Measurements from ENCODE around the gene PLEKHJ1.

The PLEKHJ1 gene

DNA sequence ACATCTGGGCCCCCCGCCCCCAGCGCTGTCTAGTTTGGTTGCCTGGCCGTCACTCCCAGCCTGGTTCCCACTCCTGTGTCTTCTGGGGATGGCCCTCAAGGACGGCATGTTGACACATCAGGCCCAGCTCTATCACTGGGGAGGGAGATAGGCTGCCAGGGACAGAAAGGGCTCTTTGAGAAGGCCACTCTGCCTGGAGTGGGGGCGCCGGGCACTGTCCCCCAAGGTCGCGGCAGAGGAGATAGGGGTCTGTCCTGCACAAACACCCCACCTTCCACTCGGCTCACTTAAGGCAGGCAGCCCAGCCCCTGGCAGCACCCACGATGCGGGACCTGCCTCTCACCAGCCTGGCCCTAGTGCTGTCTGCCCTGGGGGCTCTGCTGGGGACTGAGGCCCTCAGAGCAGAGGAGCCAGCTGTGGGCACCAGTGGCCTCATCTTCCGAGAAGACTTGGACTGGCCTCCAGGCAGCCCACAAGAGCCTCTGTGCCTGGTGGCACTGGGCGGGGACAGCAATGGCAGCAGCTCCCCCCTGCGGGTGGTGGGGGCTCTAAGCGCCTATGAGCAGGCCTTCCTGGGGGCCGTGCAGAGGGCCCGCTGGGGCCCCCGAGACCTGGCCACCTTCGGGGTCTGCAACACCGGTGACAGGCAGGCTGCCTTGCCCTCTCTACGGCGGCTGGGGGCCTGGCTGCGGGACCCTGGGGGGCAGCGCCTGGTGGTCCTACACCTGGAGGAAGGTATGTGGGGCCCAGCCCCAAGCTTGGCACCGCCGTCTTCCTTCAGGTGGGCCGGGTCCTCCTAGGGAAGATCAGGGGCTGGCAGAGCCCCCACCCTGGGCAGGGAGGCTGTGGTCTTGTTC is 13.1 kb upstream of the PLEKHJ1 start, which contains the start of gene AMH:
TSS of gene AMH (plus strand) at position 314 of the 857 bp plus-strand sequence. CDS start at position 324, 10 bp downstream.
- DNase-seq (ENCODE audit: low spot score), result no peak

DNA sequence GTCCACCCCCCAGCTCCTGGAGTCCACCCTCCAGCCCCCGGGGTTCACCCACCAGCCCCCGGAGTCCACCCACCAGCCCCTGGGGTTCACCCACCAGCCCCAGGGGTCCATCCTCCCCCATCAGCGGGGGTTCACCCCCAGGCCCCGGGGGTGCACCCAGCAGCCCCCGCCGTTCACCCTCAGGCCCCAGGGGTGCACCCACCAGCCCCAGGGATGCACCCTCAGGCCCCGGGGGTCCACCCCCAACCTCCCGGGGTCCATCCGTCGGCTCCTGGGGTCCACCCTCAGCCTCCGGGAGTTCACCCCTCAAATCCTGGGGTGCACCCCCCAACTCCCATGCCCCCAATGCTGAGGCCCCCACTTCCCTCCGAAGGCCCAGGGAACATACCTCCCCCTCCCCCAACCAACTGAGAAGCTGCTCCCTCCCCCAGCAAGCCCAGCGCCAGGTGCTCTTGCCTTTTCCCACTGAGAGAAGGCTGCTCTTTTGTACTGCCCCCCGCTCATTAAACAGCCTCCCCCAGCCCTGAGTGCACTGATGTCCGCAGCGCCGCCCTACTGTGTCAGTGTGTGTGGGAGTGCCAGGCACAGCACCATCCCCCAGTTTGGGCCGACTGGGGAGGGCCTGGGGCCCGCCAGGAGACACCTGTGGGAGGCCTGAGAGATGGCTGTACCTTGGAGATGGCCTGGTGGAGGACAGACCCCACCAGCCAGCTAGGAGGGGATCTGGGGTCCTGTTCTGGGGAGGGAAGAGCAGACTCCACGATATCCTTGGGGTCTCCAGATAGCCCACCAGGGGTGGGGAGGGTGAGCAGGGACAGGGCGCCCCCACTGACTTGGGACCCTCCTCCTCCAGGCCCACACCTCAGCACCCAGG is 12.2 kb upstream of the PLEKHJ1 start:
- no peak for DNase-seq (ENCODE audit: low spot score)

DNA sequence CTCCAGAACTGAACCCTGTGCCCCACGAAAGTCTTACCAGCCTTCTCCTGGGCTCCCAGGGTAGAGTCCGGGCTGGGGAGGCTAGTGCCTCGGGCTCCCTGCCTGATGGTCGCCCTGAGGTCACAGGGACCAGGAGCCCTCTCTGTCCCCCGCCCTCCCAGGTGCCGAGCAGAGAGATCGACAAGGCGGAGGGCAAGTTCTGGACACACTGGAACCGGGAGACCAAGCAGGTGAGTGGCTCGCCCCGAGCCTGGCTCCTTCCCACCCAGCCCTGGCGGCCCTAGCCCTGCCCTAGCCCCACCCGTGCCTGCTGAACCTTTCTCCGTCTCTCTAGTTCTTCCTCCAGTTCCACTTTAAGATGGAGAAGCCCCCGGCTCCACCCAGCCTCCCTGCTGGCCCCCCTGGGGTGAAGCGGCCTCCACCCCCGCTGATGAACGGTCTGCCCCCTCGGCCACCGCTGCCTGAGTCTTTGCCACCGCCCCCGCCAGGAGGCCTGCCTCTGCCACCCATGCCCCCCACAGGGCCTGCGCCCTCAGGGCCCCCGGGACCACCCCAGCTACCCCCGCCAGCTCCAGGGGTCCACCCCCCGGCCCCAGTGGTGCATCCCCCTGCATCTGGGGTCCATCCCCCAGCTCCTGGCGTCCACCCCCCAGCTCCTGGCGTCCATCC is 11.4 kb upstream of the PLEKHJ1 start:
- no peak for DNase-seq (ENCODE audit: low spot score)

DNA sequence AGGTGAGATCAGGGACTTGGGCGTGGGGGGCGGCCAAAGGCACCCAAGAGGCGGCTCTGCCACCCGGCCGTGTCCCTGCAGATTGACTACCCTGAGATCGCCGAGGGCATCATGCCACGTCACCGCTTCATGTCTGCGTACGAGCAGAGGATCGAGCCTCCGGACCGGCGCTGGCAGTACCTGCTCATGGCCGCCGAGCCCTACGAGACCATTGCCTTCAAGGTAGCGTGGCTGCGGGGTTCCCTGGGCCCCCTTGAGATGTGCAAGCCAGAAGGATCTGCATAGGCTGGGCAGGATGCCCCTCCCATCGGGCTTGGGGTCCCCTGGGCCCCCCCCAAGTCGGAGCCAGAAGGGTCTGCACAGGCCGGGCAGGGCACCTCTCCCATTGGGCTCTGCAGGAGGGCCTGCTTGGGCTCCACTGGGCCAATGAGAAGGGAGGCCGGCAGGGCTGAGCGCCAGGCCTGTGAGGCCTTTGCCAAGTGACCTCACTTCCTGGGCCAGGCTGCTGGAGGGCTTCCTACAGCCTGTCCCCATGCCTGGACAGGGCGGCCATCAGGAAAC is 10.8 kb upstream of the PLEKHJ1 start:
- peak; percentile 58 for DNase-seq (ENCODE audit: low spot score)

DNA sequence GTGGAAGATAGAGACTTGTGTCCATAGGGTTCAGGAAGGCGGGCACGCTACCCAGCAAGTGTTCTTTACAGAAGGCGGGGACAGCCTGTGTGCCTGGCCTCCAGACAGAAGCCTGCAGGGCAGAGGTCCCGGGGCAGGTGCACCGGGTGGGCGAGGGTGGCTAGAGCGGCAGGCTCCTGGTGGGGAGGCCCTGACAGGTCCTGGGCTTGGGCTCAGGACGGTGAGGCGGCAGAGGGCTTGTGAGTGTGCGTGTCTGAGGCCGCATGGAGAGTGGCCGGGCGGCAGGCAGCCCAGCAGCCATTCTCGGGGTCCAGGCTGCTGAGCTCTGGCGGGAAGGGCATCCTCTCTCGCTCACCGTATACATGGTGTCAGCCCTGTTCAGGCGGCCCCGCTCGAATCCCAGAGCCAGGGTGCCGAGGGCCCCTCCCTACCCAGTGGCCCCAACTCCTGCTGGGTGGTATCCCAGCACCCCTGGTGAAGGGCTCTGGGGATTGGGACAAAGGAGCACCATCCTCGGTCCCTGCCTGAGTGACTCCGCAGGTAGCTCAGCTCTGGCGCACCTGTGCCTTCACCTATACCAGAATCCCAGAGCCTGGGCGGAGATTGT is 10.0 kb upstream of the PLEKHJ1 start:
- DNase-seq (ENCODE audit: low spot score), result no peak

DNA sequence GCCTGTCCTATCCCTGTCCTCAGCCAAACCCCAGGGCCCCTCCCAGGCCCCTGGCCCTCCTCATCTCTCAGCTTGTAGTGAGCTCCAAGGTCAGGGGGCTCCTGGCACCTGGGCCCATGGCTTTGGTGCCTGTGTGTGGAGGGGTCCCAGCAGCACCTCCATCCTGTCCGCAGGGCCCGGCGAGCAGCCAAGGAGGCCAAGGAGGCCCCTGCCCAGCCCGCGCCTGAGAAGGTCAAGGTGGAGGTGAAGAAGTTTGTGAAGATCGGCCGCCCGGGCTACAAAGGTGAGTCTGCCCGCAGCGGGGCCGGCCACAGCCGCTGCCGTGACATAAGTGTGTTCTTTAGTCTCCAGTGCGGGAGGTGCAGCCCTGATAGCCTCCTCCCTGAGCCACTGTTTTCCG is 9.1 kb upstream of the PLEKHJ1 start:
- no peak for DNase-seq (ENCODE audit: low spot score)

DNA sequence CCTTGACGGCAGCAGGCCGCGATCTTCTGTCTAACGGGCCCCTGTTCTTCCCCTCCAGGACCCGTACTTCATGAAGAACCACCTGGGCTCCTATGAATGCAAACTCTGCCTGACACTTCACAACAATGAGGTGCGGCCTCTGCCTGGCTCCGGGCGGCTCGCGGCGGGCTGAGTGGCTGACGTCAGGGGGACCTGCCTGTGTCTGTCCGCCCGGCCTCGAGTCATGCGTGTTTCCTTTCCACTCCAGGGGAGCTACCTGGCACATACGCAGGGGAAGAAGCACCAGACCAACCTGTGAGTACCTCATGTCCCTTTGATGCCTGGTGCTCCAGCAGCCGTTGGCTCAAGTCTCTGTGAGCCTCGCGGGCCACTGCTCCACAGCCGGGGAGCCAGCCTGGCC is 8.4 kb upstream of the PLEKHJ1 start:
- no peak for DNase-seq (ENCODE audit: low spot score)

DNA sequence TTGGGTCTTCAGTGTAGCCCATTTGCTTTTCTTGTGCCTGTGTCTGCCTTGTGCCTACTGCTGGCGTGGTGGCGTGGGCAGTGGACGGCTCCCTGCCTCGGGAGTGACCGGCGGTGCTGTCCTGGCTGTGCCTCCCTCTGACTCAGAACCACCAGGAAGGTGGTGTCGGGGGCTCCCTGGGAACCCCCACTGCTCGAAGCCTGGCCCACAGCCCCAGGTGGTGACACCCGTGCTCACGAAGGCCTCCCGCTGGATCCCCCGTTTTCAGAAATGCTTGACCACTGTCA is 7.9 kb upstream of the PLEKHJ1 start:
- no peak for DNase-seq (ENCODE audit: low spot score)

DNA sequence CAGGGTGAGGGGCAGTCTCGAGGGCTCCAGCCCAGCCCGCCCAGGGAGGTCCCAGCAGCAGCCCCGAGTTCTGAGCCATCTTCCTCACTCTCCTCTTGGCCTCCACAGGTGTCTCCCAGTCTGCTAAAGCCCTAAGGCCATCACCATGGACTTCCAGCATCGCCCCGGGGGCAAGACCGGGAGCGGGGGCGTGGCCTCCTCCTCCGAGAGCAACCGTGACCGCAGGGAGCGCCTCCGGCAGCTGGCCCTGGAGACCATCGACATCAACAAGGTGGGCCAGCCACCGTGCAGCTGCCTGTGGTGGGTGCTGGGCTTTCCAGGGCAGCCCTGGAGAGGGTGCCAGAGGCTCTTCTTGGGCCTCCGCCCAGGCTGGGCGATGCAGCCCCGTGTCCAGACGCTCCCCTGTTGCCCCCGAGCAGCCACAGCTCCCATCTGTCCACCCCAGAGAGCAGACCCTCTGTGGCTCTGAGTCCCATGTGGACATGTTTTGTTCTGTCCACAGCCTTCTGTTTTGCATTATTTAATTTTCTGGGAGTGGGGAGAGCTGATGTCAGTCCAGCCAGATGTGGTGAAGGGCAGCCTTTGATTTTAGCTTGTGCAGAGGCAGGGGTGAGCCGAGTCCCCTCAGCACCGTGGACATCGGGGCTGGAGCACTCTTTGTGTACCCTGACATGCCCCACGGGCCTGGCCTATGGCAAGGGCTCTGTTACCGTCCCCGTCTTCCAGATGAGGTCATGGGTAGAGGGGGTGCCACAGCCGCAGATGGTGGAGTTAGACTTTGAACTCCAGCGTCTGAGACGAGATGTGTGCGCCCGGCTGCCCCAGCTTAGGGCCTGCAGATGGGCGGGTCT is 7.4 kb upstream of the PLEKHJ1 start:
- DNase-seq (ENCODE audit: low spot score), result no peak

DNA sequence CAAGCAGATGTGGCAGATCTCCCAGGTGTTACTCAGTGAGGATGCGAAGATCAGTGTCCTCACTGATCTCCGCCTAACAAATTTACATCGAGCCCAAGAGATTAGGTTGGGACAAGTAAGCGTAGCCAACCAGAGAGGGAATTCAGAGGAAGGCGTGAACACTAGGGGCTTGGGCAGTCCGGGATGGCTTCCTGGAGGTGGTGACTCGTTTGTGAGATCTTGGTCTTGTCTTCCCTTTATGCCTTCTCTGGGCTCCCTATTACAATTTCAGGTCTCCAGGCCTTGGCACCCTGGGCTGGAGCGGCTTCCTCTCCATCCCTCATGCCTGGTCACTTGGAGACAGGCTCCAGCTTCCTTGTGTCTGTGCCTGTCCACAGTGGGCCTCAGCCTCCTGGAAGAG is 6.7 kb upstream of the PLEKHJ1 start:
- no peak for DNase-seq (ENCODE audit: low spot score)

DNA sequence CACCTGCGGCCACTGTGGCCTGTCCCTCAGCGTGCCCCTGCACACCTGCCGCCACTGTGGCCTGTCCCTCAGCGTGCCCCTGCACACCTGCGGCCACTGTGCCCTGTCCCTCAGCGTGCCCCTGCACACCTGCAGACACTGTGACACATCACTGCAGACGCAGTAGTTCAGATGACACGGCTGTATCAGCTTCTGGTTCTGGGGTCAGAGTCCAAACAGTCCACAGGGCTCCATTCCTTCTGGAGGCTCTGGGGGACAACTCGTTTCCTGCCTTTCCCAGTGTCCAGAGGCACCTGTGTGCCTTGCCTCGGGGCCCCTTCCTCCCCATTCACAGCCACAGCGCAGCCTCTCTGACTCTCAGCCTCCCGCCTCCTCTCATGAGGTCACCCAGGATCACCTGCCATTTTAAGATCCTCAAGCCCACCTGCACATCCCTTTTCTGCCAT is 6.0 kb upstream of the PLEKHJ1 start:
- no peak for DNase-seq (ENCODE audit: low spot score)

DNA sequence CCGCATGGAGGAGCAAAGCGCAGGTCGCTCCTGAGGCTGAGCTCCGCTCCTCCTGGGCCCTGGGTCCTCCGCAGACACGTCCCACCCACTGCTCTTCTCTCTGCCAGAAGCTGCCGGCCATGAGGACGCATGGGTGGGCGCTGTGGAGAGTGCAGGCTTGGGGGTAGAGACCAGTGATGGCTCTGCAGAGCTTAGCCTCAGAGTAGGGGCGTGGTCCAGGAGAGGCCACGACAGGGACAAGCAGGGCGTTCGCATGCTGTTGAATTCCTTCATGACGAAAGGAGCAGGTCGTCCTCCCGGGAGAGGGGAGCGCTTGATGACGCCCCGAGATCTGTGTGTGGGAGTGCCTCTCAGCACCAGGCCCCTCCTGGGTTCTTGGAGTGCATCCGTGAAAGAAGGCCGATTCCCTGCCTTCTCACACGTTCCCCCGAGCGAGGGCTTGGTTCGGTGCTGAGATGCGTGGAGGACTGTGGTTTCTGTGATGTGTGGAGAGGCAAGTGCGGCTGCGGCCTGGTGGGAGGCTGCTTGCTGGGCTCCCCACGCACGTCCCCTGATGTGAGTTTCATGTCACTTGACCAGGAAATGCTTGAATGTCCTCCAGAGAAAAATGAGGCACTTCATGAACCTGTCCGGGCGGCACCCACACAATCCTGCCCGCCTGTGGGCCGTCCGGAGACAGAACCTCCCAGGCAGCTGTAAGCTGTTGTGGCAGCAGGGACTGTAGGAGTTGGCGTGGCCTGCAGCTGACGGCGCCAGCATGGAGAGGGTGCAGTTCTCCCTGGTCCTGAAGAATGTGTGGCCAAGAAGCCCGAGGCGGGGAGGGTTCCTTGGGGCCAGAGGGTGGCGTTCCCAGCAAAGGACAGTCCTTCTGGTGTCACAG is 5.0 kb upstream of the PLEKHJ1 start:
- peak; percentile 59 for DNase-seq (ENCODE audit: low spot score)

DNA sequence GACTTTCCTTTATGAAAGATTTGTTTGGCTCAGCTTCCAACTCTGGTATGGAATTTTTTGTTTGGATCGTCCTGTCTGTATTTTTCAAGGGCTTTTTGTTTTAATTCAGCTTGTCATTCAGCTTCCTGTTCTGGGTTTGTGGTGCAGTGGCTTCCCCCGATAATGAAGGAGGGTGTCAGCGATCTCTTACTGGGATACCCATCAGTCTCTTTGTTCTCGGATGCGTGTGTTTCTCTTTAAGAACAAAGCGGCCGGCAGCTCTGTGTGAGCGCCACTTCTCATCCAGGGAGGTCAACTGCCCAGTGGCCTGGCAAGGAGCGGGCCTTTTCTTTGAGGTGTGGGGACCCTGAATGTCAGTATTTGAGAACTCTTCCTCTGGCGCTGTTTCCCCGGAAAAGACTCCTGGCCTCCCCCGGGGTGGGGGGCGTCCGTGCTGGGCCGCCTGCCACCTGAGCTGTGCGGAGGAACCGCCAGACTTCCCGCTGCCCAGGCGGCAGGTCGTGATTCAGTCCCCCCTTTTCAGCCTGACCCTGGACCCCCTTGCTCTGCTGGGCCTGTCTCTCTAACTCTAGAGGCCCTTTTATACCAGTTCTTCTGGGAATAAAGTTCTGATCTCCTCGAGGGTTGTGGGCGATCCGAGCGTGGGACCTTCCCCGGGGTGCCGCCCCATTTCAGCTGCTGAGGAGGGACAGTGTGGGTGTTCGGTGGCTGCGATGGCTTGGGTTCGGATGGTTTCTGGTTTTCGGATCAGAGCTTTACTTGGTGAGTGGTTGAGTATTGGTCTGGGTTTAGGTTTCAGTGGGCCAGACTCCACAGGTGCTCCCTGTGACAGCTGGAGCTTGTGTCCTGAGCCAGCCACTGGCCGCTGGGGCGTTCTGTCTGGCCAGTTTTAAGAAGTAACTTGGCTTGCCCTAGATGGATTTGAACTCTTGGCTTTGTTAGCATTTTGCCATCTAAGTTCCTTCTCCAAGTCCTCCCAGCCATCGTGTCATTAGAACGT is 3.9 kb upstream of the PLEKHJ1 start:
- DNase-seq (ENCODE audit: low spot score), result no peak

DNA sequence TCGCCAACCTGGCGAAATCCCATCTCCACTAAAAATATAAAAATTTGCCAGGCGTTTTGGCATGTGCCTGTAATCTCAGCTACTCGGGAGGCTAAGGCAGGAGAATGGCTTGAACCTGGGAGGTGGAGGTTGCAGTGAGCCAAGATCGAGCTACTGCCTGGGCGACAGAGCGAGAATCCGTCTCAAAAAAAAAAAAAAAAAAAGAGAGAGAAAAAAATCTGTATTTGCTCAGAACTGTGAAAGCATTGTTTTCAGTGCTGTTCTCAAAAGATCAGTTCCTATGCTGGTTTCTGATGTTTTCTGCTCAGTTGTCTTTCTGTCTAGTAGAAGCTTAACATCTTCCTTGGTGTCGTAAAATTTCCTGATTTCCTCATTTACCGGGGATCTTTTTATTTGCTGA is 3.0 kb upstream of the PLEKHJ1 start:
- DNase-seq (ENCODE audit: low spot score), result no peak

DNA sequence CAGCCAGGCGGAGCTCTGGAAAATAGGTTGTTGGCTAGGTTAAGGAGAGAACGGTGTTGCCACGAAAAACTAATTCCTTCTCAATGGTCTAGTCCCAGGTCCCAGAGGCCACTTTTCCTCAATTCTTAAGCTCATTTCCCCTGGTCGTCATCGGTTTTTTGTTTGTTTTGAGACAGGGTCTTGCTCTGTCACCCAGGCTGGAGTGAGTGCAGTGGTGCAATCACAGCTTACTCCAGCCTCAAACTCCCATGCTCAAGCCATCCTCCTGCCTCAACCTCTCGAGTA is 1.7 kb upstream of the PLEKHJ1 start:
- no peak for DNase-seq (ENCODE audit: low spot score)

DNA sequence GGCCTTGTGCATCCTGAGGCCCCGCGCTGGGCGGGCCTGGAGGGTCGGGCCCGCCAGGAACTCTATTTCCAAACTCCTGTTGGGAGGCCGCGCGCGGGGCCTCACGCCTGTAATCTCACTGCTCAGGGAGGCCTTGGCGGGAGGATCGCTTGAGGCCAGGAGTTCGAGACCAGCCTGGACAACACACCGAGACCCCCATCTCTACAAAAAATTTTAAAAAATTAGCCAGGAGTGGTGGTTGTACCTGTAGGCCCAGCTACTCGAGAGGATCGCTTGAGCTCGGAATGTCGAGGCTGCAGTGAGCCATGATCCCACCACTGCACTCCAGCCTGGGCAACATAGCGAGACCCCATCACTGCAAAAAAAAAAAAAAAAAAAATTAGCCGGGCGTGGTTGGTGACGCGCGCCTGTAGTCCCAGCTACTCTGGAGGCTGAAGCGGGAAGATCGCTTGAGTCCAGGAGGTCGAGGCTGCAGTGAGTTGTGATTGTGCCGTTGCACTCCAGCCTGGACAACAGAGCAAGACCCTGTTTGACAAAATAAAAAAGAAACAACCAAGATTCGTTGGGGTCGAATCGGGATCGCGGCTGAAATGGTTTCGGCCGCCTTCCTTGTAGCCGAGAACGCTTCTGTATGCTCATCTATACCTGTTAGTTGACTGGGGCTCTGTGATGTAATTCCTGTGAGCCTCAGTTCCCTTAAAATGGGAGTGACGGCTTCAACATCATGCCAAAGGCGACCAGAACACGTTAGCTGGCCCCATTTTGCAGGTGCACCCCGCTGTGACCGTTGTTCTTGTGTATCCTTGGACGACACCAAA is 1.1 kb upstream of the PLEKHJ1 start:
- no peak for DNase-seq (ENCODE audit: low spot score)

DNA sequence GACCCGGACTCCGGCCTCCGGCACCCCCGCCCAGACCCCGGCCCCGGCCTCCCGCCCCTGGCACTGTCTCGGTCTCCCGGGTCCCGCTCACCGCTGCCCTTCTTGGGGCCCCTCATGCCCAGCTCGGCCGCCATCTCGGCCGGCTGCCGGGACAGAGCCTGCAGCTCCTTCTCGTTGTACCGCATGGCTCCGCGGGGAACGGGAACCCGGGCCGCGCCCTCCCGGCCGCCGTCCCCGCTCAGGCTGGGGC is 140 bp downstream of the PLEKHJ1 start:
- DNase-seq (ENCODE audit: low spot score), result no peak

DNA sequence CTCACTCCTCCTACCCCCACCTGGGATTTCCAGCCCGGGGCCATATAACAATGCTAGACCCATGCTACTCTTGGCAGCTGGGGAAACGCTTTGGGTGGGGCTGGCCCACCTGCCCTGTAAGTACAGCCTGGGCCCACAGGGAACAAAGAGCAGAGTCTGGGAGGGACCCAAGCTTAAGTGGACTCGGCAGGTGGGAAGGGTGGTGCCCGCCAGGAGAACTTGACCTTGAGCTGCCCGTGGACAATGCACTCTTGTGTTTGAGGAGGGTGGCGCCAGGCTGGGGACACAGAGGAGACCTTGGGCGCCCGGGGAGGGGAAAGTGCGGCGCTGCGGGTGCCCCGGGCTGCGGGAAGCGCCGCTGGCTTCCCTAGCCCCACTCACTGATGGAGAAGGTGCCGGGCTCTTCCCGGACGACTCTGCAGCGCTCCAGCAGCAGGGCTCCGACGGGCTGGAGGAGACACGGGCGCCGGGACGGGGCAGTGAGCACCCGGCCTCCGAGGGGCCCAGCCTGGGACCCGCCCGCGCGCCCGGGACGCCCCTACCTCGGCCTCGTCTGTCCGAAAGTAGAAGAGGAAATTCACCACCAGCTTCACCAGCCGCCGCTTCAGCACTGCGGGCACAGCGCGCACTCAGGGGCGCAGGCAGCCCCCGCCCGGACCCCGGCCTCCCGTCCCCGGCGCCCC is 607 bp downstream of the PLEKHJ1 start:
- DNase-seq (ENCODE audit: low spot score), result no peak
